Stimulated activated CD4-positive, alpha-beta T cell treated with anti-CD3 and anti-CD28 coated beads, Interleukin-1b, Interleukin-23, amount 100 ng/mL, for 48 hours (primary cell): ENCODE data around the gene MPDZ.

Experiments used
- DNase-seq: peaks from one replicate; pipeline ENCODE4 v3.0.0-alpha.2; 2020

MPDZ gene

GRCh38 chr9:13076616-13077015 lies 202.9 kb downstream of the MPDZ start:
- no peak for DNase-seq

GRCh38 chr9:13071921-13072320 lies 207.6 kb downstream of the MPDZ start:
- no peak for DNase-seq

GRCh38 chr9:13070612-13071595 lies 208.6 kb downstream of the MPDZ start:
- no peak for DNase-seq

- DNase-seq: no peak
Measured at GRCh38 chr9:13069498-13069897, 210.0 kb downstream of the MPDZ start.

- DNase-seq: no peak
Measured at GRCh38 chr9:13064676-13065075, 214.8 kb downstream of the MPDZ start.

GRCh38 chr9:13063880-13064459 lies 215.5 kb downstream of the MPDZ start:
- DNase-seq: no peak

GRCh38 chr9:13061390-13061789 lies 218.1 kb downstream of the MPDZ start:
- DNase-seq: no peak
